ENCODE data around the gene TFB1M.
"Not testable (repeated sequence)": the region's sequence is repeated elsewhere in the genome, so short reads cannot be mapped to it uniquely, and the experiment has no call there.

Gene TFB1M

DNA sequence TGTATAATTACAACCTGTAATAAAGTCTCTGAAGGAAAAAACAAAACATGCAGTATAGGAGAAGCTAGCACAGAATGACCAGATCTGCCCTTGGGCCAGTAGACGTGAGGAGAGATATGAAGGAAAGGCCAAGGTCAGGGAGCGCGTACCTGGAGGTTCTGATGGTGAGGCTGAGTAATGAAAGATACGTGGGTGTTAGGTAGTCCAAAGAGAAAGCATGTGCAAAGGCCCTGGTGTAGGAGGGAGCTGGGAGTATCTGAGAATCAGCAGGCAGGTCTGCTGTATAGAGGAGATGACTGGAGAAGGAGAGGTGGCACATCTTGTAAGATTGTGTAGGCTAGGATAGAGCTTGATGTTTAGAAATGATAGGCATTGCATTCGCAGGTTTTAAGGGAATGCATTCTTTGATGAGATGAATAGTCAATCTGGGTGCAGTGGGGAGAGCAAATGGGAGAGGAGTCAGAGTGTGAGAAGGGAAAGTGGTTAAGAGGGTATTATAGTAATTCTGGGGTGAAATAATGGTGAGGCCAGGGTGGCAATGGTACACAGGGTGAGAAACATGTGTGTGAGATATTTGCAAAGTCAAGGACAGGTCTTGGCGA lies 15.9 kb upstream of the TFB1M start:
- no peak for DNase-seq (ENCODE audit: low read depth in 1 of 2, low spot score in 1 of 2)

DNA sequence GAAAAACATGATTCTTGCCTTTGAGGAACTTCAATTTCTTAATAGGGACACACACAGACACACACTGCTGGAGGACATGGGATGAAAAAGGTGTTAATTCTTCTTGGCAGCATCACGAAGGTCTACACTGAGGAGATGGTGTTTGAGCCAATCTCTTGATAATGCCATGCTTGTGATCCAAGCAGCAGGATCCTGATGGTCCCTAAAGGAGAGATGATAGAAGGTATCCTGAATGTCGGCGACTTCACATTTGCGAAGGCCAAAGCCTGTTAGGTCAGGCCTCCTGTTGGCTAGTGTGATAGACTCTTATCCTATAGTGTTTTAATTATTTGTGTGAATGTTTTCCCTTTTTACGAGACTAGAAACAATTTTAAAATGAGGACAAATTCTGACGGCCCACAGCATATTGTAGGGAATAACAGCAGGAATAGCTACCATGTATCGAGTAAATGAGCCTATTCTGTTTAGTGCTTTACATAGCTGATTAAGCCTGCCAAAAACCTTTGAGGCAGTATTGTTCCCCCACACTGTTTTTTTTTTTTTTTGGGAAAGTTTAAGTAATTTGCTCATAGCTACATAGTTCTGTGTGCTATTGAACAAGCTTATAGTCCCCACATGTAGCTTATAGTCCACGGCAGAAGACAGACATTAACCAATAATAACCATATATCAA lies 15.3 kb upstream of the TFB1M start:
- no peak for DNase-seq (ENCODE audit: low read depth in 1 of 2, low spot score in 1 of 2)

DNA sequence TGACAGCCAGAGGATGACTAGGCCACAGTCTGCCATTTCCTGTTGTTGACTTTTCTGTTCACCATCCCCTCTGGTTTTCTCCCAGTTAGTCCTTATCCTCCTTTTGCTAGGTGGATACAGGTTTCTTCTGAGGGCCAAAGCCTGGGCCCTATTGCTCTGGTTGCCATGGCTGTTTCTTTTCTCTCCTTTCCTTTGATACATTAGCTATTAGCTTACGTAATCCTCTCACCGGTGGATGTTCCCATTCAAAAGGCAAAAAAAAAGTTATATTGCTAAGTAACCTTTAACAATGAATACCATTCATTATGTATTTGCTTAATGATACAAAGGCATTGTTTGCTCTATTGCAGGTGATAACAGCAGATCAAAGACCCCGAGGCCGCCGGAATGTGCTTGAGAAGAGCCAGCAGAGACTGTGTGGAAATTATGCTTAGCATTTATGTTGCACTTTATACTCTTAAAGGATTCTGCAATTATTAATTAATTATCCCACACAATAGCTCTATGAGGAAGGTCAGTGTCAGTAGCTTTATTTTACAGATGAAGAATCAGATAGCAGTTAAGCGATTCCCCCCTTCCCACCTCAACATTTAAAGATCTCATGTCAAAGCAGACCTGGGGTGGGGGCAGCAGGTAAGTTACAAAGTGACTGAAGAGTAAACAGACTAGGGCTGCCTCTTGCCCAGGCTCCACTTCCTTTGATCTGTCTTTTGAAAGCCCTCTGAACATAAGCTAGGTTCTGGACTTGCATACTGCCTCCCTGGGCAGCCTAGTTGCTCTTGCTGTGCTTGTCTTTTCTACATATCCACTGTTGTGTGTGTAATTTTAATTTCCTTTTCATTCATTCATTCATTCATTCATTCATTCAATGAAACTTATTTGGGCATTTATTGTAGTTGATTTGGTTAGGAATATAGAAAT lies 14.5 kb upstream of the TFB1M start:
- no peak for DNase-seq (ENCODE audit: low read depth in 1 of 2, low spot score in 1 of 2)

DNA sequence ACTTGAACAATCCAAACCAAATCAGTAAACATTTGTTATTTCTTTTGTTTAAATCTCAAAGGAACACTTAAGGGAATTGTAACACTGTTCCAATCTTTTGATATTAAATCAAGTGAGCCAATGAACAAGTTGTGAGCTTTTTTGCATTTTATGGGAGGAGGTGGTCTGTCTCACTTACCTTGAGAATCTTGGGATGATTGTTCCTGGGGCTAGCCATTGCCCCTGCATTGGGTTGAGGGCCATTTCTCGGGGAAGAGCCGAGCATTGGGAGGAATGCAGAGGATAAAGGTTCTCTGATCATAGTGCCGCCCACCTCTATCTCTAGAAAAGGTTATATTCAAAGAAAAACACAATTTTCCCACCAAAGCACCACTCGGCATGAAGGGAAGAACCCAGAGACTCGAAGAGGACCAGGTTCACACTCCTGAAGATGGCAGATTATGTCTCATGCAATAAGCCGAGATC lies 13.8 kb upstream of the TFB1M start:
- no peak for DNase-seq (ENCODE audit: low read depth in 1 of 2, low spot score in 1 of 2)

DNA sequence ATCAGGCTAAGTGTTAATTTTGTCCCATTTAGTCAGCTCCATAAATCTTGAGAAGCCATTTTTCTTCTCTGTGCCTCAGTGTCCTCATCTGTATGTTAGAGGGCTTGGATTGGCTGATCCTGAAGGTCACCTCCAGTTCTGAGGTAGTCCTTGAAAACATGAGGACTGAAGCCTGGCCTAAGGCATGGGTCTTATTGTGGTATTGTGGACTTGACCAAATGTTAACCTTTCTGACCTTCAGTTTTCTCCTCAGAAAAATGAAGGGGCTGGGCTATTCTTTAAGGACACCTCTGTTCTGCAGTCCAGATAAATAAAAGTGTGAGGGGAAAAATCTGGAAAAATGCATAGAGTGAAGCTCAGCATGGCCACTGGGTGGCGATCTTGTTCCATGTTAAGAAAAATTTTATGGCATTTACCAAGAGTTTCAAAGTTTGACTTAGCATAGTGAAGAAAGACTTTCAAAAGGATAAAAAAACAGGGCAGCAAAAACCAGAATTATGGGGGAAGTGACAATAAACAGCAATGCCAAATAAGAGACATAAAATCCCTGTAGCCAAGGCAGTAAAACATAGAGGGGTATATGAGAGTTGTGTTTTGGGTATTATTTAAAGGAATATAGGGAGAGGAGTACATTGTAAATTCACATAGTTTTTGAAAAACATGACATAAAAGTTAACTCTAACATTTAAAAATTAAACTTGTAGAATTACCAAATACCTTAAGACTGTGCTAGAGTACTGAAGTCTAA lies 13.2 kb upstream of the TFB1M start:
- peak; percentile 38 to 63 for DNase-seq (ENCODE audit: low read depth in 1 of 2, low spot score in 1 of 2)

DNA sequence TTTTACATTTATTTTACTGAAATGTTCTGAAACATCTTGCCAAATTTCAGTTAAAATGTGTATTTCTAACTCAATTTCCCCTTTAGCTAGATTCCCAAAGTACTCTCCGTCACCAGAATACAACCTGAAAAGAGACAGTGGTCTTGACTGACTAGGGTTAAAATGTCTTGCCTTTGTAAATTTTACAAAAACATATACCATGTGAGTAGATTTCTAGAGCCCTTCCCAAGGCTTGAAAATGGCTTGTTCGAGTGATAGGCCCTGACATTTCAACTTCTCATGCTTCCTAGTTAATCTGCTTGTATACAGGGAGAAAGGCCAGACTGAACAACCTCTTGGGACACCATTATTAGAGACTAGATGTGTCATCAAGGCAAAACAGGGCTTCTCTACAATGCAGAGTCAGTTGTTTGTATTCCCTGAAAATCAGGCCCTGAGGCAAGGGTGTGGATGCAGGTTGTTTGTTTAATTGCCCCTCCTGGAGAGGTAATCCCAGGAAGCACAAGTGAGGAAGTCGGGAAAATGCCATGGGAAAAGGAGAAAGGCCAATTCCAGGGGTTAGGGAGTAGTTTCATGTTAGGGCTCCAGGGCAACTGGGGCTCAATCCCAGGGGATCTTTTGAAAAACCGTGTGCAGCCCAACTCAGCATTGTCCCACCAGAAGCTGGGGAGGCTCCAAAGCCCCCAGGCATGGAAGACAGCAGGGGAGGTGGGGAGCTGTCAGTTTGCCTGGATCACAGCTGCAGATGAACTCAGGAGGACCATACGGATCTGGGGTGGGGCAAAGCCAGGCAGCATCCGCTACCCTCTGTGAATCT lies 11.6 kb upstream of the TFB1M start:
- no peak for DNase-seq (ENCODE audit: low read depth in 1 of 2, low spot score in 1 of 2)

DNA sequence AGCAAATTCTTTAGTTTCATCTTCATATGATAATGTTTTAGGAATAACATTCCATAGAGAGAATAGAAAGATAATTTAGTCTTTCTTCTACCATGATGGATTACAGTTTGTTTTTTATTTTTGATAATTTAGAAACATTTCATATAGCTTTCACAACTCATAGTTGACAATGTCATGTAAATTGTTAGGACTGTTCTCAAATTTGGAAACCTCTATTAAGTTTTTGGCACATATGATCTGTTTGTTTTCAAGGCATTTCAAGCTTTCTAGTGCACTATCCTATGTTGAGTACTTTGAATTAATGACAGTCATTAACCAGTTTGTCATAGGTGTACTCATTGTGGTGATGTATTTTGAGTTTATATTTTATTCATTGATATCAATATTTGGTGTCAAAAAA lies 10.7 kb upstream of the TFB1M start:
- DNase-seq (ENCODE audit: low read depth in 1 of 2, low spot score in 1 of 2), result no peak

DNA sequence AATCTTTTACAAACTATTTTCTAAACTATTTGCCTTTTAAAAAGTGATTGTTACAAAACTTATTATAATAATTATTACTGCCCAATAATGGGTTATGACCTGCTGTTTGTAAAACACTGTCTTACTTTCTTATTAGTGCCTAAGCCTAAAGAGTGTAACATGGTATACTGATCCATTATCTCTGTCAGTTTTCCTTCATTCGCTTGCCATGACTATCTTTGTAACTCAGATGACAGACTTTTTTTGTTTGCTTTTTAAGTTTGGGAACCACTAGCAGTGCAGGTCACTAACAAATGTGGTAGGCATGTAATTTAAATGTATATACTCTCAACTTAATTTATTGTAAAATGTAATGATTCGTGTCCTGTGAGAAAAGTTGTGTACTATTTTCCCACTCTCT lies 9.9 kb upstream of the TFB1M start:
- no peak for DNase-seq (ENCODE audit: low read depth in 1 of 2, low spot score in 1 of 2)

DNA sequence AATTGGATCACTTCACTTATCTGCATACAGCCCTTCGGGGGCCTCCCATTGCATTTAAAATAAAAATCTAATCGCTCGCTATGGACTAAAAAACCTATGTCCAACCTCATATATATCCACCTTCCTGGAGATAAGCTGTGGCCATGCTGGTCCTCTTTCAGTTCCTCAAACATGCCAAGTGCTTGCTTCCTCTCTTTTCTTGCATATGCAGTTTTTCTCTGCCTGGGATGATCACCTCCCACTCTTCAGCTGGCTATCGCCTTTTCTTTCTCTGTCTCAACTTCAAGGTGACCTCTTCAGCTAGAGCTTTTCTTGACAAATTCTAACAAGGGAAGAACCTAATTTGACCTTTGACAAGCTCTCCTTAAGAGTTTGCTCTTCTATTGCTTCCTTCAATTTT lies 5.6 kb upstream of the TFB1M start:
- no peak for DNase-seq (ENCODE audit: low read depth in 1 of 2, low spot score in 1 of 2)

DNA sequence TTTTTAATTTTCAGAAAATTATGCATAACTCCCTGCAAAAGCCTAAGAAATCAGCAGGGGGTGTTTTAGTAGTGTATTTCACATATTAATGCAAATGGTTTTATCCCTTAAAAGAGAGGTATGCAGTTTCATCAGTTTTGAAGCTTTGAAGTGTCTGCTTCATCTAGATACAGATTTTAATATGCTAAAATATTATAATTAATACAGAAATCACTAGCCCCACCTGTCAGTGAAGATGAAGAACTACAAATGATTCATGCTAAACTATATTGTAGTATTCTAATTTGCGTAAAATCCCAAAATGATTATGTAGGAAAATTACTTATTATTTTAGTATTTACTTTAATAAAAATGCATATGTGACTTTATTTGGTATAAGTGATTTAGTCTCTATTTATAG lies 2.9 kb upstream of the TFB1M start:
- DNase-seq (ENCODE audit: low read depth in 1 of 2, low spot score in 1 of 2), result no peak

DNA sequence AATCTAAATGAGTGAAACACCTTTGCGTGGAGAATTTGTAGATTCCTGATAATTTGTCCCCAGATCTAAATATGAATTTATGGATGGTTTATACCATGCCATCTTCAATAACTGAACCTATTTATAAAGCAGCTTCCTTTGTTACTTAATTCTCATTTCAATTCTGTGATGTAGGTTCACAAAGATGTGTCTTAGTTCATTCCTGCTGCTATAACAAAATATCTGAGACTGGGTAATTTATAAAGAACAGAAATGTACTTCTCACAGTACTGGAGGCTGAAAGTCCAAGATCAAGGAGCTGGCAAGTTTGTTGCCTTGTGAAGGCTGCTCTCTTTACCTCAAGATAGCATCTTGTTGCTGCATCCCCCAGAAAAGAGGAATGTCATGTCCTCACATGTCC lies 2.1 kb upstream of the TFB1M start:
- DNase-seq (ENCODE audit: low read depth in 1 of 2, low spot score in 1 of 2), result no peak

DNA sequence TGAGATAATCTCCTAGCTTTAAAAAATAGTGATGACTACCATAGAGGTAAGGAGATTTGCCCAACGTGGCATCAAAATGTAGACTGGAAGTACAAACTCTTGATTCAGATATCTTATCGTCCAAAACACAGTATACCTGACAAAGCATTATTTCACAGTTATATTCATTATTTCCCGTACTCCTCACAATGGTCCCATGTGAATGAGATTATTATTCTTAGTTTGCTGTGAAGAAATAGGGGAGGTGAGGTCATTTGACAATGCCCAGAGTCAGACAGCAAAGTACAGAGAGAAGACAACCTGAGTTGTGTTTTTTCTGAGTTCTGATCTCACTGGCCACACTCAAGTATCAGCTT lies 1.2 kb upstream of the TFB1M start:
- no peak for DNase-seq (ENCODE audit: low read depth in 1 of 2, low spot score in 1 of 2)

DNA sequence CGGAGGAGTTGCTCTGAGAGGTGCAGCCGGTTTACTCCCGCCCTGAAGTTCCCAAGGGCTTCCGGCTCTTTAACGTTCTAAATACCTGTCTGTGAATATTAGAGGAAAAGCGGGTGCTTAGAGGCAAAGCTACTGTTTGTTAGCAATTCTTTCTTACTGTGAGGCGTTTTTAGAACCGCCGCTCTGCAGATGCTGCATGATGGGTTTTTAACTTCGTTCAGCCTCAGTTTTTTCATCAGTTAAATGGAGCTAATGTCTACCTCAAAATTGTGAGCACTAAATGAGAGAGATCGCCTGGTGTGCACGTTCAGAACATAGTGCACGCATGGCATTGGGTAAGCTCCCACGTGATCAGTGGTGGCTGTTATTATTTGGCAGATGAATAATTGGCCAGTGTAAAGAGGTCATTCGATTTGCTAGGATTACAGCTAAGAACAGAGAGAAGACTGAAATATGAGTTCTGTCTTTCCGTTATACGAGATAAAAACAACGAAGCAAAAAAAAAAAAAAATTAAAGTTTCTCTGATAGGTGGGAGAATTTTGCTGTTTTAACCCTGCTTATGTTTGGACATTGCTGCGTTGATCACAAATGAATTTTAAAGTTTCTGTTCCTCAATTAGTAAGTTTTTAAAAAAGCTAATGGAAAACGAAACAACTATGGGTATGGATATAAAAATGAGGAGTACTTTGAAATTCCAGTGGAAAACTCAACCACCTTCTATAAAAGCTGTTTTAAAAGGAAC lies 660 bp upstream of the TFB1M start:
- DNase-seq (ENCODE audit: low read depth in 1 of 2, low spot score in 1 of 2), result peak in 1 of 2 donors; percentile 55

DNA sequence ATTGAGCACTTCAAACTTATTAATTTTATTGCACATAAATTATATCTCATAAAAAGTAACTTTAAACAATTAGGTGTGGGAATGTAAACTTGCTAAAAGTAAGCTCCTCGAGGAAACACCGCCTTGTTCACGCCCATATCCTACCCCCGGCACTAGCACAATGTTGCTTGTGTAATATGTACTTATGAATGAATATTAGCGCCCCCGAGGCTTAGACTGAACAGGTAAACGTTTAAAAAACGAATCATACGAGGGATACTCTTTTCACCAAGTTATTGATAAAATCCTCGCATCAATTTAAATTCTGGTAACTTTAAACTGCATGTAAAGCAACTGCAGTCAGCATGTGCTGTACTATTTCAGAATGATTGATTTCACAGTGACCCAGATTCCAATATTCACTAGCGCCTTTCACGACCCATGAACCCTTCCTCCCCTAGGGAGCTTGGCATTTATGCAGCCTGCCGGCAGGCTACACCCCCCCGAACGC lies 637 bp downstream of the TFB1M start:
- no peak for DNase-seq (ENCODE audit: low read depth in 1 of 2, low spot score in 1 of 2)

DNA sequence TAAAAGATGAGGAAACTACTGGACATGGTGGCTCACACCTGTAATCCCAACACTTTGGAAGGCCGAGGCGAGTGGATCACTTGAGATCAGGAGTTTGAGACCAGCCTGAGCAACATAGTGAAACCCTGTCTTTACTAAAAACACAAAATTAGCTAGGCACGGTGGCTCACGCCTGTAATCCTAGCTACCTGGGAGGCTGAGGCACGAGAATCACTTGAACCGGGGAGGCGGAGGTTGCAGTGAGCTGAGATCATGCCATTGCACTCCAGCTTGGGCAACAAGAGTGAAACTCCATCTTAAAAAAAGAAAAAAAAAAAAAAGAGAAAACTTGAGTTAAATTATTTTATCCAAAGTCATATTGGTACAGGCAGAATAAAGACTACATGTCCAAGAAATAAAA lies 1.3 kb downstream of the TFB1M start:
- DNase-seq (ENCODE audit: low read depth in 1 of 2, low spot score in 1 of 2), result not testable (repeated sequence)

DNA sequence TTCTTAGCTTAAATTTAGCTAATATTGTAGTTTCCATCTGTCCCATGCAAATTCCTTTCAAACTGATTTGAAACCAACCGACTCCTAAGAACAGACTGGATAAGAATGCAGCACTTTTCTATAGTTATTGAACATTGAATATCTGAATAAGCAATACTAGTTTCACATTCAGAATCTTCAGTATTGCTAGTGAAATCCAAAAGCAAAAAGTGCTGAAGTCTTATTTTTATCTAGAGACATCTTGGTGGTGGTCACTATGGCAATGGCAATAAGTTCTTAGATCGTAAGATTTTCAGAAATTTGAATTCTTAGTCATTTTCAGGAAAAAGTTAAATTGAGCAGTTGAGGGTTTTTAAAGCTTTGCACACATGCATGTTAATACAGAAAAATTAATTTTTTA lies 2.7 kb downstream of the TFB1M start:
- DNase-seq (ENCODE audit: low read depth in 1 of 2, low spot score in 1 of 2), result no peak

DNA sequence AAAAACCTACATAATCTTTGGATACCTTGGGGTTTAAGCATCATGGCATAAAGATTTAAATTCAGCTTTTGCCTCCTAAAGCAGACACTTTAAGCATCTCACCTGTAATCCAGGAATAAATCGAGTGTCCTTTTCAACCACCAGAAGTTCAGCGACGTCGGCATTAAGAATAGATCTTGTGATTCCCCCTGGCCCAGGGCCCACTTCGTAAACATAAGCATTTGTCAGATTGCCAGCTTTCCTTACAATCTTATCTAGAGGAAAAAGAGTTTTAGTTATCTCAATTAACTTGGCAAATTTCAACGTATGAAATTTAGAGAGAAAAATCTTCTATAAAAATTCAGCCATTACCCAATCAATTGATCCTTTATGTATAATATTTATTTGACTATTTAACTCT lies 3.2 kb downstream of the TFB1M start:
- DNase-seq (ENCODE audit: low read depth in 1 of 2, low spot score in 1 of 2), result no peak

DNA sequence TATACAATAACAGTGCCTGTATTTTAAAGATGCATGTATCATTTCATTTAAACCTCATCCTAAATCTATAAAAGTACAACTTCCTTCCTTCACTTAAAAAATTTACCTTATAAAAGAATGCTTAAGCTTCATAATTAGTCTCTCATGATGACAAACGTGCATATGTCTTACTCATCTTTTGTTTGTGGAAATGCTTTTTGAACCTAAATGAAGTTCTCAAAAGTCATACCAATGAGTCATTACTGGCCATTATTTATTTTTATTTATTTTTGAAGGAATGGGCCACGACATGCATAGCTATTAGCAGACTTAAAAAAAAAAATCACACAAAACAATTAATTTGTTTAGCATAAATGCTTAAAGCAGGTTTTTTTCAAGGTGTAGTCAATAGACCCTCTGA lies 3.7 kb downstream of the TFB1M start:
- no peak for DNase-seq (ENCODE audit: low read depth in 1 of 2, low spot score in 1 of 2)

DNA sequence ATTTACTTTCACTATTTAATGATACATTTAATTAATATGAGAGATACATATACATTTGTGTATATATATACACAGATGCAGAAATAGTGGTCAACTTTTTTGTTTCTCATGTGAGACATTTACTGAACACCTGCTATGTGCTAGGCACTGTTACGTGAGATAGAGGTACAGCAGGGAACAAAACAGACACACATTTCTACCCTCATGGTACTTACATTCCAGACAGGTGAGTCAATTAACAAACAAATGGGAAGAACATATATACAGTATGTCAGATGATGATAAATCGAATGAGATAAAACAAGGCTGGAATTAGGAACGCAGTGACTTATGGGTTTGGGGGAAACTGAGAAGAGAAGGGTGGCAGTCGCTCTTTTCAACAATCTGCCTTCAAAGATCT lies 5.1 kb downstream of the TFB1M start:
- no peak for DNase-seq (ENCODE audit: low read depth in 1 of 2, low spot score in 1 of 2)

DNA sequence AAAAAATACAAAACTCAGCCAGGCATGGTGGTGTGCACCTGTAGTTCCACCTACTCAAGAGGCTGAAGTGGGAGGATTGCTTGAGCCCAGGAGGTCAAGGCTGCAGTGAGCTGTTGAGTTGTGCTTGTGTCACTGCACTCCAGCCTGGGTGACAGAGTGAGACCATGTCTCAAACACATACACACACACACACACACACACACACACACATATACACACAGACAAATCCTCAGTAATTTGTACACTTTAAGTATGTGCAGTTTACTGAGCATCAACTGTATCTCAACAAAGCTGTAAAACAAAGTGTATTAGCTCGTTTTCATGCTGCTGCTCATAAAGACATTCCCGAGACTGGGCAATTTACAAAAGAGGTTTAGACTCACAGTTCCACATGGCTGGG lies 7.3 kb downstream of the TFB1M start:
- DNase-seq (ENCODE audit: low read depth in 1 of 2, low spot score in 1 of 2), result no peak
